ENCODE results near the gene TTLL3. TPM values are rescaled to one million over a fixed set of nuclear protein-coding genes. Genes with fewer than 3 reads are reported as not detected.

TTLL3 gene
- polyA plus RNA-seq, 1 of the 3 experiments (the other 2 are of a cell fraction): 41.6 TPM

DNA sequence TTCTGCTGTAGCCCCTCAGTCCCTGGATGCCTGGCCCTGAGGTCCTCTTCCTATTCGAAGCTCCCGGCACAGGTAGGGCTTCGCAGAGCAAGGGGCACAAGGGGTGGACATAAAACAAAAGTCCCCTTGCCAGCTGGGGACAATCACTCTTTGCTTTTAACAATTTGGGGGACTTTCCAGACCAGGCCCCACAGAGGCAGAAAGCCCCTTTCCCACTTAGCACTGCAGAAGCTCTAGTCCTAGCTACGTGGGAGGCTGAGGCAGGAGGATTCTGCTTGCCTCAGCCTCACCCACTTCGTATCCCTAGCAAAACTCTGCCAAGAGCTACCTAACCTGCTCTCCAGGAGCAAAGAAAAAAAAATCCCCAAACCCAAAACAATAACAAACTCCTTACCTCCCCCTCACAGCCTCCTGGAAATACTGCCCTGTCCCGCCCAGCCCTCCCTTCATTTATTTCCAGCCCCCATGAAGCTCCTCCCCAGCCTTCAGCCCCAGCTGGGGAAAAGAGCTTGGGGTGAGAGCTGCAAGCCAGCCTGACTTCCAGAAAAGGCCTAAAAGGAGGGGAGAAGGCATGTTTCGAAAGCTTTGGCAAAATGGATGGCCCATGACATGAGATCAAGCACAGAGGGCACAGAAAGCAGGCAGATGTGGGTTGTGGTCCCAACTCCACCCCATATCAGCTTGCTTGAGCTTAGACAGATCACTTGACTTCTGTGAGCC, 69.9 kb downstream of the TTLL3 start, which contains the start of gene CIDEC:
CIDEC (minus strand) TSS at position 424 of the 720 bp plus-strand sequence. CDS start 1,767 bp downstream, outside the sequence.
- POLR2A ChIA-PET: no interaction called here

DNA sequence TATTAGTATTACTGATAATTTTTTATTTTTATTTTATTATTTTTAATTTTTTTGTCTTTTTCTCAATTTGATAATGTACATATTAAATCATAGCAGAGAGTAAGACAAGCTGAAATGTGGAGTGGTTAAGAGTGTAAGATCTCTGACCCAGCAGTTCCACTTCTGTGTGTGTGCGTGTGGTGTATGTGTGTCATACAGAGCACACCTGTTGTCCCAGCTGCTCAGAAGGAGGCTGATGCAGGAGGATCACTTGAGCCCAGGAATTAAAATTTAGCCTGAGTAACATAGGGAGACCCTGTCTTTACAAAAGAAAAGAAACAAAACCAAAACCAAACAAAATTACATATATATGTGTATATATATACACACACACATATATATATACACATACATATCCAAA, 71.4 kb downstream of the TTLL3 start:
- Histone ChIP-seq H3K4me3 (ENCODE audit: low read depth in 2 of 2, low read length in 1 of 2) (no peak overlapping the region), H3K9me3 (no peaks in the 10 kb centered on the region), H3K36me3 (replicated peaks in 1 of 2; ENCODE audit: control insufficient read depth in 1 of 2, insufficient read depth in 2 of 2, low read length in 1 of 2) (no peaks in the 10 kb centered on the region), H3K9ac (no peak overlapping the region), H2AFZ (ENCODE audit: low read depth) (no peak overlapping the region), H3K4me1 (ENCODE audit: control insufficient read depth in 1 of 2, insufficient read depth in 2 of 2, low read depth in 1 of 2, low read length in 1 of 2) (0 out of 4 replicates have a peak, but pooled peaks cover 0 to 11% of the 10 kb centered on the region in 2 experiments), H3K9me2 (no peaks in the 10 kb centered on the region), H3K27me3 (ENCODE audit: insufficient read depth) (no peaks in the 10 kb centered on the region), H3K4me2 (no peak overlapping the region), H3F3A (replicated peaks; ENCODE audit: insufficient read depth) (peaks cover 11% of the 10 kb centered on the region), H3K79me2 (ENCODE audit: insufficient read depth) (no peaks in the 10 kb centered on the region), H3K27ac (ENCODE audit: low read depth in 2 of 2, low read length in 1 of 2) (no peak overlapping the region), H4K20me1 (ENCODE audit: insufficient read depth) (no peaks in the 10 kb centered on the region)
- TF ChIP-seq POLR2AphosphoS5 (IDR thresholded peaks at IDR 0.05; ENCODE audit: low read depth, low read length) (no peak), GATA2 (CRISPR knock-in tag; IDR thresholded peaks at IDR 0.05) (no peak), TEAD4 (IDR thresholded peaks at IDR 0.05; ENCODE audit: borderline replicate concordance, insufficient read depth) (no peak)
- CTCF ChIA-PET: no interaction called here
- POLR2A ChIA-PET: no interaction called here
- WGBS (ENCODE audit: low lambda C conversion rate): 96% methylated on average over 1 of the region's 1 CpG
- no peak for DNase-seq

More for the DNA sequence above, 69.9 kb downstream of the TTLL3 start, which contains the start of gene CIDEC:
- no peak within 1 kb of the TSS for H3K4me2 ChIP-seq
- H3K9ac ChIP-seq: no peak within 1 kb of the TSS
- H4K20me1 ChIP-seq (ENCODE audit: insufficient read depth): no peaks in the 10 kb centered on the region
- H3K4me1 ChIP-seq (ENCODE audit: control insufficient read depth in 1 of 2, insufficient read depth in 2 of 2, low read depth in 1 of 2, low read length in 1 of 2): peaks cover 2 to 11% of the 10 kb centered on the region in 2 experiments; a peak in 1 of 4 replicates
- DNase-seq: no peak
- no peak within 1 kb of the TSS for H3K27ac ChIP-seq (ENCODE audit: low read depth in 2 of 2, low read length in 1 of 2)
- H3K79me2 ChIP-seq (ENCODE audit: insufficient read depth): no peaks in the 10 kb centered on the region
- no peaks in the 10 kb centered on the region for H3K36me3 ChIP-seq (replicated peaks in 1 of 2; ENCODE audit: control insufficient read depth in 1 of 2, insufficient read depth in 2 of 2, low read length in 1 of 2)
- peaks cover 17% of the 10 kb centered on the region for H3F3A ChIP-seq (replicated peaks; ENCODE audit: insufficient read depth)
- H3K9me2 ChIP-seq: no peaks in the 10 kb centered on the region
- no peak within 1 kb of the TSS for H2AFZ ChIP-seq (ENCODE audit: low read depth)
- CTCF ChIA-PET: interaction anchor here (1.7 kb wide), 1 partner anchor 53 kb away, joined by 7 read pairs; the partner anchor contains the start of gene CRELD1
- TF ChIP-seq, protein P1, sequence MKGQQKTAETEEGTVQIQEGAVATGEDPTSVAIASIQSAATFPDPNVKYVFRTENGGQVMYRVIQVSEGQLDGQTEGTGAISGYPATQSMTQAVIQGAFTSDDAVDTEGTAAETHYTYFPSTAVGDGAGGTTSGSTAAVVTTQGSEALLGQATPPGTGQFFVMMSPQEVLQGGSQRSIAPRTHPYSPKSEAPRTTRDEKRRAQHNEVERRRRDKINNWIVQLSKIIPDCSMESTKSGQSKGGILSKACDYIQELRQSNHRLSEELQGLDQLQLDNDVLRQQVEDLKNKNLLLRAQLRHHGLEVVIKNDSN (IDR thresholded peaks at IDR 0.05; ENCODE audit: borderline replicate concordance, low read depth): no peak
- TF ChIP-seq, protein P2, sequence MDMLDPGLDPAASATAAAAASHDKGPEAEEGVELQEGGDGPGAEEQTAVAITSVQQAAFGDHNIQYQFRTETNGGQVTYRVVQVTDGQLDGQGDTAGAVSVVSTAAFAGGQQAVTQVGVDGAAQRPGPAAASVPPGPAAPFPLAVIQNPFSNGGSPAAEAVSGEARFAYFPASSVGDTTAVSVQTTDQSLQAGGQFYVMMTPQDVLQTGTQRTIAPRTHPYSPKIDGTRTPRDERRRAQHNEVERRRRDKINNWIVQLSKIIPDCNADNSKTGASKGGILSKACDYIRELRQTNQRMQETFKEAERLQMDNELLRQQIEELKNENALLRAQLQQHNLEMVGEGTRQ (IDR thresholded peaks at IDR 0.05; ENCODE audit: borderline replicate concordance, low read depth, low read length): no peak
- TF ChIP-seq, protein P3, sequence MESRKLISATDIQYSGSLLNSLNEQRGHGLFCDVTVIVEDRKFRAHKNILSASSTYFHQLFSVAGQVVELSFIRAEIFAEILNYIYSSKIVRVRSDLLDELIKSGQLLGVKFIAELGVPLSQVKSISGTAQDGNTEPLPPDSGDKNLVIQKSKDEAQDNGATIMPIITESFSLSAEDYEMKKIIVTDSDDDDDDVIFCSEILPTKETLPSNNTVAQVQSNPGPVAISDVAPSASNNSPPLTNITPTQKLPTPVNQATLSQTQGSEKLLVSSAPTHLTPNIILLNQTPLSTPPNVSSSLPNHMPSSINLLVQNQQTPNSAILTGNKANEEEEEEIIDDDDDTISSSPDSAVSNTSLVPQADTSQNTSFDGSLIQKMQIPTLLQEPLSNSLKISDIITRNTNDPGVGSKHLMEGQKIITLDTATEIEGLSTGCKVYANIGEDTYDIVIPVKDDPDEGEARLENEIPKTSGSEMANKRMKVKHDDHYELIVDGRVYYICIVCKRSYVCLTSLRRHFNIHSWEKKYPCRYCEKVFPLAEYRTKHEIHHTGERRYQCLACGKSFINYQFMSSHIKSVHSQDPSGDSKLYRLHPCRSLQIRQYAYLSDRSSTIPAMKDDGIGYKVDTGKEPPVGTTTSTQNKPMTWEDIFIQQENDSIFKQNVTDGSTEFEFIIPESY (IDR thresholded peaks at IDR 0.05; ENCODE audit: borderline replicate concordance, low read depth): no peak
- TF ChIP-seq MEF2A (IDR thresholded peaks at IDR 0.05; ENCODE audit: borderline replicate concordance, low read depth) (no peak), RCOR1 (IDR thresholded peaks at IDR 0.05; ENCODE audit: low read length) (no peak)
- TF ChIP-seq, protein P4, sequence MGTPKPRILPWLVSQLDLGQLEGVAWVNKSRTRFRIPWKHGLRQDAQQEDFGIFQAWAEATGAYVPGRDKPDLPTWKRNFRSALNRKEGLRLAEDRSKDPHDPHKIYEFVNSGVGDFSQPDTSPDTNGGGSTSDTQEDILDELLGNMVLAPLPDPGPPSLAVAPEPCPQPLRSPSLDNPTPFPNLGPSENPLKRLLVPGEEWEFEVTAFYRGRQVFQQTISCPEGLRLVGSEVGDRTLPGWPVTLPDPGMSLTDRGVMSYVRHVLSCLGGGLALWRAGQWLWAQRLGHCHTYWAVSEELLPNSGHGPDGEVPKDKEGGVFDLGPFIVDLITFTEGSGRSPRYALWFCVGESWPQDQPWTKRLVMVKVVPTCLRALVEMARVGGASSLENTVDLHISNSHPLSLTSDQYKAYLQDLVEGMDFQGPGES (IDR thresholded peaks at IDR 0.05; ENCODE audit: low read depth, low read length): no peak
- no peaks in the 10 kb centered on the region for H3K9me3 ChIP-seq
- no peaks in the 10 kb centered on the region for H3K27me3 ChIP-seq (ENCODE audit: insufficient read depth)
- H3K4me3 ChIP-seq (ENCODE audit: low read depth in 2 of 2, low read length in 1 of 2): no peak within 1 kb of the TSS
- WGBS (ENCODE audit: low lambda C conversion rate): 88% methylated on average over 7 of the region's 7 CpGs
